Type B pancreatic cell (in vitro differentiated cells): ENCODE data around the gene ANGEL2. TPM values are rescaled to one million over a fixed set of nuclear protein-coding genes. Genes with fewer than 3 reads are reported as not detected.

ENCODE experiments used
- DNase-seq: peaks from one replicate; pipeline ENCODE4 v3.0.0; 2021; ENCODE audit warnings: mixed read lengths; ENCODE audit not compliant: unreplicated experiment; ENCODE audit errors: extremely low spot score
- H3K27ac Mint-ChIP-seq: 2 replicates; pipeline ENCODE4 v1.8.0; 2021; ENCODE audit warnings: mild to moderate bottlenecking, mixed read lengths
- H3K27me3 Mint-ChIP-seq: 2 replicates; pipeline ENCODE4 v1.8.0; 2021; ENCODE audit warnings: mixed read lengths
- H3K36me3 Mint-ChIP-seq: 2 replicates; pipeline ENCODE4 v1.8.0; 2021; ENCODE audit warnings: mixed read lengths
- H3K4me1 Mint-ChIP-seq: one replicate; pipeline ENCODE4 v1.8.0; 2021; ENCODE audit warnings: mixed read lengths; ENCODE audit not compliant: unreplicated experiment
- H3K4me3 Mint-ChIP-seq: 2 replicates; pipeline ENCODE4 v1.8.0; 2021; ENCODE audit warnings: mild to moderate bottlenecking, mixed read lengths
- H3K9me3 Mint-ChIP-seq: 2 replicates; pipeline ENCODE4 v1.8.0; 2021; ENCODE audit warnings: mixed read lengths
- CTCF ChIP-seq: fragments of 200-600 bp; sonication (generic); conservative IDR thresholded peaks from 2 replicates; pipeline ENCODE4 v1.5.0; 2021; ENCODE audit warnings: antibody characterized with exemption, mild to moderate bottlenecking
- total RNA-seq: library from RNA; stranded (reverse); gene quantifications from 2 replicates; pipeline ENCODE4 v1.2.1, GENCODE V29; 2021; ENCODE audit warnings: low replicate concordance

Gene ANGEL2
- total RNA-seq, 1 donor from 2014 or later: 36.0 TPM

- Mint-ChIP-seq H3K27me3 (peaks cover 19% of the 10 kb centered on the region), H3K4me1 (peaks cover 10% of the 10 kb centered on the region), H3K27ac (no peak overlapping the region), H3K9me3 (no peaks in the 10 kb centered on the region), H3K4me3 (no peak overlapping the region), H3K36me3 (peaks cover 18% of the 10 kb centered on the region)
- no peak for TF ChIP-seq CTCF
- no peak for DNase-seq
Observed at GRCh38 chr1:212955961-212956620, 59.6 kb downstream of the ANGEL2 start.

- H3K9me3 Mint-ChIP-seq: no peaks in the 10 kb centered on the region
- peaks cover 16% of the 10 kb centered on the region for H3K36me3 Mint-ChIP-seq
- DNase-seq: no peak
Observed at GRCh38 chr1:212955098-212955497, 60.6 kb downstream of the ANGEL2 start.

GRCh38 chr1:212954514-212954913, 61.2 kb downstream of the ANGEL2 start:
- Mint-ChIP-seq H3K36me3 (peaks cover 14% of the 10 kb centered on the region), H3K4me1 (peaks cover 17% of the 10 kb centered on the region), H3K9me3 (no peaks in the 10 kb centered on the region), H3K4me3 (no peak overlapping the region), H3K27me3 (peaks cover 24% of the 10 kb centered on the region), H3K27ac (no peak overlapping the region)
- TF ChIP-seq CTCF: no peak
- no peak for DNase-seq

More at GRCh38 chr1:212955098-212955497, 60.6 kb downstream of the ANGEL2 start:
- H3K27ac Mint-ChIP-seq: no peak overlapping the region
- H3K4me3 Mint-ChIP-seq: no peak overlapping the region
- peaks cover 12% of the 10 kb centered on the region for H3K4me1 Mint-ChIP-seq
- peaks cover 23% of the 10 kb centered on the region for H3K27me3 Mint-ChIP-seq
- no peak for TF ChIP-seq CTCF

GRCh38 chr1:212953321-212953720, 62.3 kb downstream of the ANGEL2 start:
- no peak for DNase-seq
- Mint-ChIP-seq H3K9me3 (no peaks in the 10 kb centered on the region), H3K27ac (no peak overlapping the region), H3K4me1 (peaks cover 17% of the 10 kb centered on the region), H3K27me3 (peaks cover 28% of the 10 kb centered on the region), H3K36me3 (peaks cover 14% of the 10 kb centered on the region), H3K4me3 (peak overlapping the region; percentile 93)
- TF ChIP-seq CTCF: no peak

GRCh38 chr1:212952641-212952976, 63.1 kb downstream of the ANGEL2 start:
- H3K4me1 Mint-ChIP-seq: peaks cover 17% of the 10 kb centered on the region
- H3K27me3 Mint-ChIP-seq: peaks cover 28% of the 10 kb centered on the region
- peak overlapping the region; percentile 93 for H3K4me3 Mint-ChIP-seq
- H3K9me3 Mint-ChIP-seq: no peaks in the 10 kb centered on the region
- TF ChIP-seq CTCF: no peak
- peaks cover 14% of the 10 kb centered on the region for H3K36me3 Mint-ChIP-seq
- no peak overlapping the region for H3K27ac Mint-ChIP-seq
- no peak for DNase-seq
